NCI-H2081 treated with DMSO at 0.1 percent for 48 hours (cell line): ENCODE data around the gene ZNF365.
"Not testable (repeated sequence)": the region's sequence is repeated elsewhere in the genome, so short reads cannot be mapped to it uniquely, and the experiment has no call there.

Experiments
- DNase-seq: peaks from one replicate; lab custom pipeline; 2025; lab: John Stamatoyannopoulos, UW

The ZNF365 gene

GRCh38 chr10:62377966-62378365, 3.8 kb downstream of the ZNF365 start:
- no peak for DNase-seq

GRCh38 chr10:62378877-62379276, 4.7 kb downstream of the ZNF365 start:
- DNase-seq = not testable (repeated sequence)

GRCh38 chr10:62379394-62379793, 5.2 kb downstream of the ZNF365 start:
- no peak for DNase-seq

GRCh38 chr10:62380016-62380415, 5.8 kb downstream of the ZNF365 start:
- DNase-seq = no peak

- DNase-seq = no peak
Measured at GRCh38 chr10:62381385-62382102, 7.4 kb downstream of the ZNF365 start.

- DNase-seq = no peak
Measured at GRCh38 chr10:62382831-62383230, 8.7 kb downstream of the ZNF365 start.

GRCh38 chr10:62384057-62384446, 9.9 kb downstream of the ZNF365 start:
- no peak for DNase-seq

- no peak for DNase-seq
Measured at GRCh38 chr10:62384447-62385081, 10.4 kb downstream of the ZNF365 start.

- DNase-seq = no peak
Measured at GRCh38 chr10:62386356-62387320, 12.5 kb downstream of the ZNF365 start.

GRCh38 chr10:62388328-62388727, 14.2 kb downstream of the ZNF365 start:
- DNase-seq = no peak

- no peak for DNase-seq
Measured at GRCh38 chr10:62390497-62391176, 16.5 kb downstream of the ZNF365 start.

GRCh38 chr10:62393237-62393636, 19.1 kb downstream of the ZNF365 start:
- DNase-seq = no peak

GRCh38 chr10:62394556-62395018, 20.4 kb downstream of the ZNF365 start:
- no peak for DNase-seq

GRCh38 chr10:62395892-62396291, 21.7 kb downstream of the ZNF365 start:
- no peak for DNase-seq

GRCh38 chr10:62396864-62397263, 22.7 kb downstream of the ZNF365 start:
- no peak for DNase-seq

- DNase-seq = no peak
Measured at GRCh38 chr10:62399211-62399610, 25.0 kb downstream of the ZNF365 start.

- no peak for DNase-seq
Measured at GRCh38 chr10:62402508-62402907, 28.3 kb downstream of the ZNF365 start.

GRCh38 chr10:62410528-62410927, 36.4 kb downstream of the ZNF365 start:
- DNase-seq = not testable (repeated sequence)

GRCh38 chr10:62410934-62411333, 36.8 kb downstream of the ZNF365 start:
- DNase-seq = not testable (repeated sequence)

GRCh38 chr10:62413048-62413447, 38.9 kb downstream of the ZNF365 start:
- DNase-seq = no peak

GRCh38 chr10:62413652-62414051, 39.5 kb downstream of the ZNF365 start:
- no peak for DNase-seq

- DNase-seq = no peak
Measured at GRCh38 chr10:62414359-62414758, 40.2 kb downstream of the ZNF365 start.
